ENCODE results near the gene YJEFN3.

The YJEFN3 gene

GRCh38 chr19:19491321-19492025, 37.2 kb upstream of the YJEFN3 start:
- TF ChIP-seq, protein P1, sequence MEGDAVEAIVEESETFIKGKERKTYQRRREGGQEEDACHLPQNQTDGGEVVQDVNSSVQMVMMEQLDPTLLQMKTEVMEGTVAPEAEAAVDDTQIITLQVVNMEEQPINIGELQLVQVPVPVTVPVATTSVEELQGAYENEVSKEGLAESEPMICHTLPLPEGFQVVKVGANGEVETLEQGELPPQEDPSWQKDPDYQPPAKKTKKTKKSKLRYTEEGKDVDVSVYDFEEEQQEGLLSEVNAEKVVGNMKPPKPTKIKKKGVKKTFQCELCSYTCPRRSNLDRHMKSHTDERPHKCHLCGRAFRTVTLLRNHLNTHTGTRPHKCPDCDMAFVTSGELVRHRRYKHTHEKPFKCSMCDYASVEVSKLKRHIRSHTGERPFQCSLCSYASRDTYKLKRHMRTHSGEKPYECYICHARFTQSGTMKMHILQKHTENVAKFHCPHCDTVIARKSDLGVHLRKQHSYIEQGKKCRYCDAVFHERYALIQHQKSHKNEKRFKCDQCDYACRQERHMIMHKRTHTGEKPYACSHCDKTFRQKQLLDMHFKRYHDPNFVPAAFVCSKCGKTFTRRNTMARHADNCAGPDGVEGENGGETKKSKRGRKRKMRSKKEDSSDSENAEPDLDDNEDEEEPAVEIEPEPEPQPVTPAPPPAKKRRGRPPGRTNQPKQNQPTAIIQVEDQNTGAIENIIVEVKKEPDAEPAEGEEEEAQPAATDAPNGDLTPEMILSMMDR (IDR thresholded peaks at IDR 0.05; ENCODE audit: borderline replicate concordance, insufficient read depth, low read depth, low read length) = no peak

DNA sequence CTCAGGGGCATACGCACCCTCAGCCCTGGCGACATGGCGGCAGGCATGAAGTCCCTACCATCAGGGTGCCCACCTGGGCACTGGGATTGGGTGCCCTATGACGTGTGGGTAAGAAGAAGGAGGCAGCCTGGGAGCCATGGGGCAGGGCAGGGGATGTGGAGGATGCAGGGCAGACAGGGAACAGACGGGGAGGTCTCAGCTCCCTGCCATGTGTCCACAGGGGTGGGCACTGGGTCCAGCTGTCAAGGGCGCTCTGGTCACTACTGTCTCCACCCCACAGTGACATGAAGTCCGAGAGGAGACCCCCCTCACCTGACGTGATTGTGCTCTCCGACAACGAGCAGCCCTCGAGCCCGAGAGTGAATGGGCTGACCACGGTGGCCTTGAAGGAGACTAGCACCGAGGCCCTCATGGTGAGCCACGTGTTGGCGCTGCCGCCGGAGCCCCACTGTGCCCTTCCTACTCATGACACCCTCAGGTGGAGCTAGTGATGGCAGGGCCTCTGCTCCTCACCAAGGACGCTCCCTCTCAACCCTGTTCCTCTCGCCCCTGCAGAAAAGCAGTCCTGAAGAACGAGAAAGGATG, 36.6 kb upstream of the YJEFN3 start:
- TF ChIP-seq, protein P1 (IDR thresholded peaks at IDR 0.05; ENCODE audit: borderline replicate concordance, insufficient read depth, low read depth, low read length) = no peak
- H3K4me3 ChIP-seq (ENCODE audit: low read depth, low read length) = no peak overlapping the region

More at GRCh38 chr19:19491321-19492025, 37.2 kb upstream of the YJEFN3 start:
- H3K4me3 ChIP-seq (ENCODE audit: low read depth, low read length) = no peak overlapping the region

- TF ChIP-seq, protein P1 (IDR thresholded peaks at IDR 0.05; ENCODE audit: borderline replicate concordance, insufficient read depth, low read depth, low read length) = no peak
- H3K4me3 ChIP-seq (ENCODE audit: low read depth, low read length) = no peak overlapping the region
Observed at GRCh38 chr19:19493841-19494546, 34.7 kb upstream of the YJEFN3 start.

DNA sequence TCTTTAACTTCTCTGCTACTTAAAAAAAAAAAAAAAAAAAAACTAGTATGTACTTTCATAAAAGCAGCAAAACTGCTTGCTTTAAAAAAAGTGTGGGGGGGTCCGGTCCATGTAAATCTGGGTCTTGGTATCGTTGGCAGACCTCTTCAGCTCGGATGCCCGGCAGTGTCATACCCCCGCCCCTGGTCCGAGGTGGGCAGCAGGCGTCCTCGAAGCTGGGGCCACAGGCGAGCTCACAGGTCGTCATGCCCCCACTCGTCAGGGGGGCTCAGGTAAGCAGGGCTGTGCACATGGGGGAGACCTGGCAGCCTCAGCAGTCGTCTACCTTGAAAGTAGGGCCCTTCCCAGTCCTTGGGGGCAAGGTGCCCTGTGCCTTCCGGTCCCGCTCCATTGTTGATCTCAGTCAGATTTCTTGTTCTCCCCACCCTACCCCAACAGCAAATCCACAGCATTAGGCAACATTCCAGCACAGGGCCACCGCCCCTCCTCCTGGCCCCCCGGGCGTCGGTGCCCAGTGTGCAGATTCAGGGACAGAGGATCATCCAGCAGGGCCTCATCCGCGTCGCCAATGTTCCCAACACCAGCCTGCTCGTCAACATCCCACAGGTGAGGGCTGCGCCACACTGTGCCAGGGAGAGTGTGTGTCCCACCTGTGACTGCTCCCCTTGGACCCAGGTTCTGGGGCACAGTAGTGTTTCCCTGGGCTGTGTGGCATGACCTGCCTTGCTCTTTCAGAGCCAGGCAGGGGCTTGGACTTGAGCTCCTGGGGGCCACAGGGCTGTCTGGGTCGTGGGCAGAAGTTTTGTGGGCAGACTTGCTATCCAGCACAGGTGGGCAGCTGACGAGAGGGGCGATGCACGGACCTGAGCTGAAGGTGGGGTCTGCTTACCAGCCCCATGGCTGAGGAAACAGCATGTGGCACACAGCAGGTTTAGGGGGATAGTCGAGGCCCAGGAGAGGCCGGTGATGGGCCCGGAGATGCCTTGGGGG, 32.8 kb upstream of the YJEFN3 start:
- TF ChIP-seq, protein P1 (IDR thresholded peaks at IDR 0.05; ENCODE audit: borderline replicate concordance, insufficient read depth, low read depth, low read length) = no peak
- no peak overlapping the region for H3K4me3 ChIP-seq (ENCODE audit: low read depth, low read length)

DNA sequence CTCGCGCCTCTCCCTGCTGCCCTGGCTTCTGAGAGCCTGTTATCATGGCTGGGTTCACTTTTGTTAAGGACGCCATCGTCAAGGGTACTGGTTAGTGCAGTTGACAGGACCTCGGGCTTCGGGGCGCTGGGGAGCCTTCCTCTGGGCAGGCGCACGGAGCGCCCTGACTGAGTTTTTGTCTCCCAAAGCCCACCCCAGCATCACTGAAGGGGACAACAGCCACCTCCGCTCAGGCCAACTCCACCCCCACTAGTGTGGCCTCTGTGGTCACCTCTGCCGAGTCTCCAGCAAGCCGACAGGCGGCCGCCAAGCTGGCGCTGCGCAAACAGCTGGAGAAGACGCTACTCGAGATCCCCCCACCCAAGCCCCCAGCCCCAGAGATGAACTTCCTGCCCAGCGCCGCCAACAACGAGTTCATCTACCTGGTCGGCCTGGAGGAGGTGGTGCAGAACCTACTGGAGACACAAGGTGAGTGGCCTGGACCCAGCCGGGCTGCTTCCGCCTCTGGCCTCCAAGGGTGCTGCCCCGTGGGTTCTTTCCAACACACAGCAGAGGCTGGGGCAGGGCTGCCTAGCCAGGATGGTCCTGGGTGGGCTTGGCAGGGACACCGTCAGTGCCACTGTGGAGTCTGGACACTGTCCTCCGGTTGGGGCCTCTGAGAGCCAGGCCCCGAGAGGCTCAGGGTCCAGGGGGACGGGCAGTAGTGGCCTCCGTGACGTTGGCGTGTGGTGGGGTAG, 30.3 kb upstream of the YJEFN3 start:
- TF ChIP-seq, protein P1 (IDR thresholded peaks at IDR 0.05; ENCODE audit: borderline replicate concordance, insufficient read depth, low read depth, low read length) = no peak
- H3K4me3 ChIP-seq (ENCODE audit: low read depth, low read length) = no peak overlapping the region

All from GM12875 (cell line).